NCI-H345 (cell line): Measurements from ENCODE around the gene CNPY1.

Experiments
- DNase-seq: peaks from one replicate; lab custom pipeline; 2025; lab: John Stamatoyannopoulos, UW

The CNPY1 gene

GRCh38 chr7:155454183-155455112 lies 91.9 kb downstream of the CNPY1 start:
- DNase-seq: no peak

GRCh38 chr7:155453296-155454182 lies 92.8 kb downstream of the CNPY1 start:
- no peak for DNase-seq

- no peak for DNase-seq
Measured at GRCh38 chr7:155452505-155453295, 93.7 kb downstream of the CNPY1 start.

- DNase-seq: no peak
Measured at GRCh38 chr7:155451840-155452239, 94.5 kb downstream of the CNPY1 start.
